Measurements from ENCODE around the gene HINFP. TPM values are rescaled to one million over a fixed set of nuclear protein-coding genes. Genes with fewer than 3 reads are reported as not detected.

HINFP gene
- total and polyA plus RNA-seq, 2 experiments from 2014 or later = 12.6 to 29.2 TPM

- Histone ChIP-seq H3K79me2 (replicated peaks; ENCODE audit: insufficient read depth) (no peaks in the 10 kb centered on the region), H3K4me3 (no peak overlapping the region), H3K9me2 (ENCODE audit: insufficient read depth) (no peaks in the 10 kb centered on the region), H3K27me3 (ENCODE audit: insufficient read depth) (peaks cover 20% of the 10 kb centered on the region), H4K20me1 (replicated peaks; ENCODE audit: insufficient read depth) (no peaks in the 10 kb centered on the region), H2AFZ (no peak overlapping the region), H3K4me2 (no peak overlapping the region), H3K27ac (ENCODE audit: low read depth) (no peak overlapping the region), H3F3A (replicated peaks; ENCODE audit: low read depth) (peaks cover 5% of the 10 kb centered on the region; the same call in 1 of the 2 replicates), H3K36me3 (ENCODE audit: insufficient read depth) (no peaks in the 10 kb centered on the region), H3K4me1 (ENCODE audit: insufficient read depth) (peaks cover 19% of the 10 kb centered on the region)
- H3K27ac Mint-ChIP-seq = no peak overlapping the region
- peaks cover 19% of the 10 kb centered on the region for H3K27me3 Mint-ChIP-seq (ENCODE audit: insufficient read depth, low read depth, poor library complexity)
- no peak for ATAC-seq
- TF ChIP-seq EZH2phosphoT487 (IDR thresholded peaks at IDR 0.05; ENCODE audit: unreplicated experiment) = no peak
- no peak for TF ChIP-seq CREB1 (CRISPR knock-in tag; IDR thresholded peaks at IDR 0.05; ENCODE audit: low read depth)
- TF ChIP-seq ZNF114 (CRISPR knock-in tag; IDR thresholded peaks at IDR 0.05) = no peak
- TF ChIP-seq REST (IDR thresholded peaks at IDR 0.05; ENCODE audit: unreplicated experiment) = no peak
- no peak for TF ChIP-seq STAT1 (IDR thresholded peaks at IDR 0.05; ENCODE audit: unreplicated experiment)
- no peak for TF ChIP-seq NANOG (IDR thresholded peaks at IDR 0.05; ENCODE audit: borderline replicate concordance)
- TF ChIP-seq ZNF331 (CRISPR knock-in tag; IDR thresholded peaks at IDR 0.05; ENCODE audit: low read depth) = no peak
- TF ChIP-seq ETS1 (IDR thresholded peaks at IDR 0.05) = no peak
- no peak for TF ChIP-seq CTCF (conservative IDR thresholded peaks at IDR 0.05; ENCODE audit: low read depth in 2 of 2)
- TF ChIP-seq EZH2 (IDR thresholded peaks at IDR 0.05; ENCODE audit: low read depth, unreplicated experiment) = no peak
- TF ChIP-seq POLR2AphosphoS5 (IDR thresholded peaks at IDR 0.05; ENCODE audit: low read depth) = no peak
- no peak for TF ChIP-seq ZNF462 (CRISPR knock-in tag; IDR thresholded peaks at IDR 0.05)
- TF ChIP-seq JUNB (IDR thresholded peaks at IDR 0.05; ENCODE audit: unreplicated experiment) = no peak
- H3K36me3 Mint-ChIP-seq (ENCODE audit: low read depth) = no peaks in the 10 kb centered on the region; the same call in 2 of the 3 replicates
- no peaks in the 10 kb centered on the region for H3K9me3 Mint-ChIP-seq
- no peak overlapping the region for H3K4me3 Mint-ChIP-seq
- no peak for DNase-seq (ENCODE audit: low spot score)
- H3K4me1 Mint-ChIP-seq = peaks cover 19% of the 10 kb centered on the region
Observed at GRCh38 chr11:119111361-119111925, 9.9 kb upstream of the HINFP start.
